Keratinocyte (primary cell): ENCODE data around the gene AFG1L. TPM values are rescaled to one million over a fixed set of nuclear protein-coding genes. Genes with fewer than 3 reads are reported as not detected.

Experiments
- DNase-seq: peaks from one replicate; pipeline ENCODE4 v3.0.0-alpha.2; 2011; ENCODE audit warnings: low read depth, missing footprints, low spot score
- FAIRE-seq: peaks from 2 replicates; lab custom pipeline; 2011; peaks lifted over from hg19 to GRCh38; lab: Jason Lieb, UNC
- H2AFZ ChIP-seq: 2 replicates; pipeline ENCODE4 v1.6.0; 2012; ENCODE audit warnings: low read length, control low read depth, inconsistent platforms; ENCODE audit not compliant: control insufficient read depth
- H3K27ac ChIP-seq: 2 replicates; pipeline ENCODE4 v1.5.1; 2011; ENCODE audit warnings: low read length; ENCODE audit not compliant: control insufficient read depth, insufficient read depth
- H3K27me3 ChIP-seq: 3 replicates; pipeline ENCODE4 v1.6.0; 2011; ENCODE audit warnings: low read length; ENCODE audit not compliant: control insufficient read depth, insufficient read depth; ENCODE audit errors: extremely low read depth
- H3K36me3 ChIP-seq, 2 experiments: 2 replicates in 1 of 2; 3 replicates in 1 of 2; pipeline ENCODE4 v1.5.1; 2011; ENCODE audit warnings: low read length in 2 of 2, mild to moderate bottlenecking in 1 of 2; ENCODE audit not compliant: control insufficient read depth in 2 of 2, insufficient read depth in 2 of 2; ENCODE audit errors: extremely low read depth in 1 of 2
- H3K4me1 ChIP-seq: 3 replicates; pipeline ENCODE4 v1.5.1; 2011; ENCODE audit warnings: low read length; ENCODE audit not compliant: control insufficient read depth, insufficient read depth; ENCODE audit errors: extremely low read depth
- H3K4me2 ChIP-seq: 3 replicates; pipeline ENCODE4 v1.6.0; 2011; ENCODE audit warnings: low read depth, low read length; ENCODE audit not compliant: control insufficient read depth, insufficient read depth; ENCODE audit errors: extremely low read depth
- H3K4me3 ChIP-seq, 3 experiments: fragments of 200-600 bp in 1 of 3; sonication (generic) in 1 of 3; 2 replicates in 2 of 3; 3 replicates in 1 of 3; pipeline ENCODE4 v1.5.1; 2011 to 2016; ENCODE audit warnings: low read length in 3 of 3, mild to moderate bottlenecking in 3 of 3, control low read depth in 2 of 3, inconsistent platforms in 1 of 3, low read depth in 1 of 3, mixed read lengths in 1 of 3, mixed run types in 1 of 3, moderate library complexity in 1 of 3; ENCODE audit not compliant: control insufficient read depth in 2 of 3, insufficient read depth in 2 of 3; ENCODE audit errors: extremely low read depth in 1 of 3
- H3K79me2 ChIP-seq: 2 replicates; pipeline ENCODE4 v1.6.0; 2012; ENCODE audit warnings: low read length; ENCODE audit not compliant: control insufficient read depth, insufficient read depth
- H3K9ac ChIP-seq: 3 replicates; pipeline ENCODE4 v1.6.0; 2011; ENCODE audit warnings: low read length; ENCODE audit not compliant: control insufficient read depth, insufficient read depth; ENCODE audit errors: extremely low read depth
- H3K9me1 ChIP-seq: 3 replicates; pipeline ENCODE4 v1.6.0; 2011; ENCODE audit warnings: low read length; ENCODE audit not compliant: control insufficient read depth, insufficient read depth; ENCODE audit errors: extremely low read depth
- H3K9me3 ChIP-seq: 2 replicates; pipeline ENCODE4 v1.5.1; 2012; ENCODE audit warnings: low read depth, low read length; ENCODE audit not compliant: control insufficient read depth
- H4K20me1 ChIP-seq: 3 replicates; pipeline ENCODE4 v1.6.0; 2011; ENCODE audit warnings: low read length; ENCODE audit not compliant: control insufficient read depth, insufficient read depth; ENCODE audit errors: extremely low read depth
- CTCF ChIP-seq, 3 experiments: IDR thresholded peaks in 1 of 3; conservative IDR thresholded peaks in 1 of 3; optimal IDR thresholded peaks in 1 of 3; 2 replicates in 2 of 3; 3 replicates in 1 of 3; pipeline versions ENCODE3 to v1.5.1; 2011; ENCODE audit warnings: low read length in 3 of 3, mild to moderate bottlenecking in 3 of 3, moderate library complexity in 2 of 3, control low read depth in 1 of 3, inconsistent platforms in 1 of 3; ENCODE audit not compliant: insufficient read depth in 2 of 3; ENCODE audit errors: extremely low read depth in 1 of 3
- EZH2 ChIP-seq: IDR thresholded peaks from one replicate; pipeline ENCODE4 v1.6.1; 2012; ENCODE audit warnings: inconsistent platforms, mild to moderate bottlenecking, low read length, moderate library complexity
- dilution Hi-C: fragments of 300-500 bp; cut with MboI; formaldehyde crosslinking; loops from one replicate; pipeline ENCODE4 v1.7.0; 2020; ENCODE audit warnings: low sequenced_read_pairs; ENCODE audit not compliant: extremely low pct_ligation_motif_present
- polyA plus RNA-seq, 5 experiments: library from polyadenylated mRNA; depleted of rRNA in 3 of 5; stranded (reverse) in 3 of 5; stranded (forward) in 1 of 5; unstranded in 1 of 5; fragments of >200 nt; gene quantifications; 1 replicate in 1 of 5; 2 replicates in 3 of 5; 3 replicates in 1 of 5; pipeline versions ENCODE4 v1.2.1 to v1.2.3, GENCODE V29; 2011 to 2012; ENCODE audit warnings: missing spikeins in 2 of 5, low read depth in 1 of 5, low replicate concordance in 1 of 5

The AFG1L gene
- polyA plus RNA-seq, 1 donor (not counting 4 experiments of a cell fraction or from before 2014, with no cell fraction given): 3.1 TPM

DNA sequence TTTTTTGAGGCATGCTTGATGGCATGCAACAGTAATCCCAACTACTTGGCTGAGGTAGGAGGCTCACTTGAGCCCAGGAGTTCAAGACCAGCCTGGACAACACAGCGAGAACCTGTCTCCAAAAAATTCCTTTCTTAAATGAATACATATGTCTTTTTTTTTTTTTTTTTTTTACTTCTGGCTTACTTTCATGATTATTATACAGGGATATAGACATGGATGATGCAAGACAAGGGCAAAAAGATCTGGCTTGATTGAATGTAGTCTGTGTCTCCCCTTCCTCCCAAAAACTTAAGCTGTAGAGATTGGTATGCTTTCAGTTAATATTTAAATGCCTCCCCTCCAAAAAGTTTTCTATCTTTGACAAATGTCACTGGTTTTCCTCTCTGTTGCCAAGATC lies 41.6 kb upstream of the AFG1L start:
- Histone ChIP-seq H3K36me3 (peaks cover 2 to 11% of the 10 kb centered on the region in 2 experiments), H3K4me1 (no peaks in the 10 kb centered on the region), H3K9ac (no peak overlapping the region), H3K9me1 (no peaks in the 10 kb centered on the region), H4K20me1 (peaks cover 2% of the 10 kb centered on the region), H3K4me2 (no peak overlapping the region), H2AFZ (no peak overlapping the region), H3K27me3 (no peaks in the 10 kb centered on the region), H3K9me3 (no peaks in the 10 kb centered on the region), H3K4me3 (no peak overlapping the region), H3K79me2 (peaks cover 91% of the 10 kb centered on the region), H3K27ac (no peak overlapping the region)
- FAIRE-seq (no peak), DNase-seq (no peak)
- dilution Hi-C loops: no loop called here
- TF ChIP-seq CTCF (optimal IDR thresholded peaks at IDR 0.05 in 1 of 3, IDR thresholded peaks at IDR 0.05 in 1 of 3, conservative IDR thresholded peaks at IDR 0.05 in 1 of 3; ENCODE audit: extremely low read depth in 1 of 3, insufficient read depth in 2 of 3, low read length in 3 of 3): no peak
- no peak for TF ChIP-seq EZH2

DNA sequence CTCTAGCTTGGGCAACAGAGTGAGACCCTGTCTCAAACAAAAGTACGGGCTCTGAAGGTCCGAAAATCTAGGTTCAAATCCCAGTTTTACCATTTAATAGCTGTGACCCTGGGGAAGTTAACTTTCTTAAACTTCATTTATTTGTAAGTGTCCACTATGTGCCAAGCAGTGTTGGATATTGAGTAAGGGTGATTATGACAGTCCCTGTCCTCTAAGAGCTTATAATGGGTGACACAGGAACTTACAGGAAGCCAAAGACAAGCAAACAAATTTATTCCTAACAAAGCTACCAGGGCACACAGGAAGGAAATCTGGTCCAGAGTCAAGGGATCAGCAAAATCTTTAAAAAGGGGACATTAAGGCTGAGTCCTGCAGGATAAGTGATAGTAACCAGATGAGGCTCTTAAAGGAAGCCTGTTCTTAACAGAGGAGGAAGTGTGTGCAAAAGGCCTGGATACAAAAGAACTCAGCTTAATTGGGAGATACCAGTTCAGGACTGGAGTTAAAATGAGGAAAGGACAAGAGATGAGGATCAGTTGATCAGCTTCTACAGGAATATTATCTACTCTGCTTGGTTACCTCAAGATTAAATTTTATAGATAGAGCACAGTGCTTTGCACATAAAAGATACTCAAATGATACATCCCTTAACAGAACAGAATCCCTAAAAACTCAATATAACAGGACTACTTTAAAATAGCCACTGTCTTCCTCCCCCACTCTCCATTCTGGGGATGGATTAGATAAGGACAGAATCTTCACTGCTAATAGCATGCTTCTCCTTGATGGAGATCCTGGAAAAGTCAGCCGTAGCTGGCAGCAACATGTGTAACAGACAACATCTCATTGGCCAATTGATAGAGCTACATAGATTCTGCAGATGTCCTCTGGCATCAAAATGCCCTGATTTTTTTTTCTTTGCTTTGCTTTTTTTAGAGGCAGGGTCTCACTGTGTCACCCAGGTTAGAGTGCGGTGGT lies 40.1 kb upstream of the AFG1L start:
- H3K27ac ChIP-seq: no peak overlapping the region
- dilution Hi-C loops: no loop called here
- FAIRE-seq (peak; percentile 34), DNase-seq (no peak)
- H3K9me1 ChIP-seq: no peaks in the 10 kb centered on the region
- H3K4me2 ChIP-seq: no peak overlapping the region
- H3K79me2 ChIP-seq: peaks cover 93% of the 10 kb centered on the region
- H4K20me1 ChIP-seq: no peaks in the 10 kb centered on the region
- no peak for TF ChIP-seq EZH2
- TF ChIP-seq CTCF (optimal IDR thresholded peaks at IDR 0.05 in 1 of 3, IDR thresholded peaks at IDR 0.05 in 1 of 3, conservative IDR thresholded peaks at IDR 0.05 in 1 of 3; ENCODE audit: extremely low read depth in 1 of 3, insufficient read depth in 2 of 3, low read length in 3 of 3): no peak
- no peak overlapping the region for H2AFZ ChIP-seq
- H3K4me3 ChIP-seq: no peak overlapping the region
- H3K36me3 ChIP-seq: peaks cover 2 to 11% of the 10 kb centered on the region in 2 experiments
- no peaks in the 10 kb centered on the region for H3K4me1 ChIP-seq
- H3K27me3 ChIP-seq: no peaks in the 10 kb centered on the region
- no peaks in the 10 kb centered on the region for H3K9me3 ChIP-seq
- H3K9ac ChIP-seq: no peak overlapping the region
